ENCODE results near the gene INPP4A. TPM values are rescaled to one million over a fixed set of nuclear protein-coding genes. Genes with fewer than 3 reads are reported as not detected.

The INPP4A gene
- total and polyA plus RNA-seq, 8 donors = 1.5 to 65.3 (median 12.2) TPM

DNA sequence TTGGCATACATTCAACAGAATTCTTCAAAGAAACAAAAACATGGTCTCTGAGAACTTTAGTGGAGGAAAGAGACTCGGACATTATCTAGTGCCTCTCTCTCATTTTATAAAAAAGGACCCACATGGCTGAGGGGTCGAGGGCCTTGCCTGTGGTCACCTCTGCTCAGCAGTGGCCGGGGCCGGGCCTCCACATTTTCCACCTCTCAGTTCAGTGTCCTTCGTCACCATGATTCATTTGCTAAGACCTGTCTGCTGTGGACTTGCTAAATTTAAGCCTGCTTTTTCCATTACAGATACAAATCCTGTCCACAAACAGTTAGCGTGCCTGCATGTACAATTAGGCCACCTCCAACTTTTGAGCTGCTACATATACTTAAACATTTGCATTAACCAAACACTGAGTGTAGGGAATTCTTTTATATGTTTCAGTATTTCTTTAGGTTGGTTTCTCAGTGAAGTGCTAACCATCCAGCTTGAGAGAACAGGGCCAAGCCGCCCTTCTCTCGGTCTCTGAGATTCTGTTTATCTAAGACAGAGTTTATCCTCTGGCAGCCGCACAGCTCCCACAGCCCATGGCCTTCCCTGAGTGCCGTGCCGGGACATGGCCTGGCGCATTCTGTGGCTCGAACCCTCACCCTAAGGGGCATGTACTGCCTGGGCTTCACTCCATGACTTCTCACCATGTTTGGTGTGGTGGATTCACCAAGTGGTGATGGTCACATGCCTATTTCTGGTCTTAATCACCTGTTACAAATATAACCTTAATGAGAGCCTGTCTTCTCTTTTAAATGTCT is 117.4 kb downstream of the INPP4A start:
- intact Hi-C loops (cut with DNase I; ENCODE audit: low total_unique reads) = no loop called here
- peaks cover 21 to 81% (median 72%) of the 10 kb centered on the region in 4 donors for H3K36me3 ChIP-seq
- H3K27ac ChIP-seq = peak overlapping the region in 4 of 5 donors; percentile 38 to 75 (median 61)
- peaks cover 0 to 29% (median 13%) of the 10 kb centered on the region in 4 donors for H3K4me1 ChIP-seq
- H3K9me3 ChIP-seq = no peaks in the 10 kb centered on the region
- no peak for DNase-seq
- no peak overlapping the region for H3K4me3 ChIP-seq
- 69 to 84% (median 81%) methylated on average over 13 of the region's 13 CpGs for WGBS, 5 donors
- H3K27me3 ChIP-seq = no peaks in the 10 kb centered on the region
- TF ChIP-seq EP300 (IDR thresholded peaks at IDR 0.05) = no peak
- TF ChIP-seq POLR2AphosphoS5 (IDR thresholded peaks at IDR 0.05) = peak in 1 of 3 donors; percentile 43

DNA sequence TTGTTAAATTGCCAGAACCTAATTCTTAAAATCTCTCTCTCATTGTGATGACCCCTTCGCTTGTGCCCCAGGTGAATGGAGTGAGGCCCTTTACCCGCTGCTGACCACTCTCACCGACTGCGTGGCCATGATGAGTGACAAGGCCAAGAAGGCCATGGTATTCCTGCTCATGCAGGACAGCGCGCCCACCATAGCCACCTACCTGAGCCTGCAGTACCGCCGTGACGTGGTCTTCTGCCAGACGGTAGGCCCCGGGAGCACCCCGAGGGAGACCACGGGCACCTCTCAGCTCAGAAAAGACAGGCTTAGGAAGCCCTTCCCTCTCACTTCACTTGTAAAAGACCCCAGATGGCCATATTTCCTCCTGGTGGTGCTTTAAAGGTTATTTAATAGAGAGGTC is 118.7 kb downstream of the INPP4A start:
- DNase-seq = no peak
- no peaks in the 10 kb centered on the region for H3K9me3 ChIP-seq
- H3K4me1 ChIP-seq = peaks cover 0 to 27% (median 13%) of the 10 kb centered on the region in 4 donors
- intact Hi-C loops (cut with DNase I; ENCODE audit: low total_unique reads) = no loop called here
- no peak overlapping the region for H3K4me3 ChIP-seq
- TF ChIP-seq POLR2A (IDR thresholded peaks at IDR 0.05) (no peak), EP300 (IDR thresholded peaks at IDR 0.05) (no peak), POLR2AphosphoS5 (IDR thresholded peaks at IDR 0.05) (no peak)
- TF ChIP-seq, protein P1, sequence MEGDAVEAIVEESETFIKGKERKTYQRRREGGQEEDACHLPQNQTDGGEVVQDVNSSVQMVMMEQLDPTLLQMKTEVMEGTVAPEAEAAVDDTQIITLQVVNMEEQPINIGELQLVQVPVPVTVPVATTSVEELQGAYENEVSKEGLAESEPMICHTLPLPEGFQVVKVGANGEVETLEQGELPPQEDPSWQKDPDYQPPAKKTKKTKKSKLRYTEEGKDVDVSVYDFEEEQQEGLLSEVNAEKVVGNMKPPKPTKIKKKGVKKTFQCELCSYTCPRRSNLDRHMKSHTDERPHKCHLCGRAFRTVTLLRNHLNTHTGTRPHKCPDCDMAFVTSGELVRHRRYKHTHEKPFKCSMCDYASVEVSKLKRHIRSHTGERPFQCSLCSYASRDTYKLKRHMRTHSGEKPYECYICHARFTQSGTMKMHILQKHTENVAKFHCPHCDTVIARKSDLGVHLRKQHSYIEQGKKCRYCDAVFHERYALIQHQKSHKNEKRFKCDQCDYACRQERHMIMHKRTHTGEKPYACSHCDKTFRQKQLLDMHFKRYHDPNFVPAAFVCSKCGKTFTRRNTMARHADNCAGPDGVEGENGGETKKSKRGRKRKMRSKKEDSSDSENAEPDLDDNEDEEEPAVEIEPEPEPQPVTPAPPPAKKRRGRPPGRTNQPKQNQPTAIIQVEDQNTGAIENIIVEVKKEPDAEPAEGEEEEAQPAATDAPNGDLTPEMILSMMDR (IDR thresholded peaks at IDR 0.05) = no peak
- WGBS, 5 donors = 96 to 98% (median 98%) methylated on average over 13 of the region's 13 CpGs
- H3K27ac ChIP-seq = peak overlapping the region in 1 of 5 donors; percentile 67
- no peaks in the 10 kb centered on the region for H3K27me3 ChIP-seq
- H3K36me3 ChIP-seq = peaks cover 24 to 83% (median 76%) of the 10 kb centered on the region in 4 donors

GRCh38 chr2:98564541-98565132 is 120.0 kb downstream of the INPP4A start:
- DNase-seq = no peak
- intact Hi-C loops (cut with DNase I; ENCODE audit: low total_unique reads) = no loop called here

GRCh38 chr2:98565286-98565860 is 120.7 kb downstream of the INPP4A start:
- Histone ChIP-seq H3K27ac (no peak overlapping the region), H3K4me1 (peaks cover 0 to 15% (median 8%) of the 10 kb centered on the region in 4 donors), H3K4me3 (no peak overlapping the region), H3K9me3 (no peaks in the 10 kb centered on the region), H3K36me3 (peaks cover 28 to 90% (median 82%) of the 10 kb centered on the region in 4 donors), H3K27me3 (no peaks in the 10 kb centered on the region)
- TF ChIP-seq POLR2A (IDR thresholded peaks at IDR 0.05) (no peak), POLR2AphosphoS5 (IDR thresholded peaks at IDR 0.05) (no peak), EP300 (IDR thresholded peaks at IDR 0.05) (no peak)
- TF ChIP-seq, protein P1 (IDR thresholded peaks at IDR 0.05) = no peak
- DNase-seq = no peak
- intact Hi-C loops (cut with DNase I; ENCODE audit: low total_unique reads) = no loop called here
- WGBS, 5 donors = 89 to 95% (median 91%) methylated on average over 9 of the region's 9 CpGs

More at GRCh38 chr2:98564541-98565132, 120.0 kb downstream of the INPP4A start:
- no peaks in the 10 kb centered on the region for H3K9me3 ChIP-seq
- no peak overlapping the region for H3K27ac ChIP-seq
- WGBS, 5 donors = 89 to 92% (median 91%) methylated on average over 15 to 17 of the region's 17 CpGs
- peaks cover 0 to 15% (median 10%) of the 10 kb centered on the region in 4 donors for H3K4me1 ChIP-seq
- H3K27me3 ChIP-seq = no peaks in the 10 kb centered on the region
- peaks cover 27 to 85% (median 79%) of the 10 kb centered on the region in 4 donors for H3K36me3 ChIP-seq
- H3K4me3 ChIP-seq = no peak overlapping the region
- no peak for TF ChIP-seq POLR2A (IDR thresholded peaks at IDR 0.05)
- TF ChIP-seq EP300 (IDR thresholded peaks at IDR 0.05) = no peak
- TF ChIP-seq, protein P1 (IDR thresholded peaks at IDR 0.05) = no peak
- no peak for TF ChIP-seq POLR2AphosphoS5 (IDR thresholded peaks at IDR 0.05)
